Hepatocyte (in vitro differentiated cells): ENCODE measurements around the gene METTL6.

Experiments
- CTCF ChIP-seq: fragments of 200-600 bp; sonication (generic); IDR thresholded peaks from 2 replicates; pipeline ENCODE4 v1.5.1; 2016; ENCODE audit warnings: antibody characterized with exemption, mild to moderate bottlenecking; ENCODE audit not compliant: poor library complexity
- EZH2 ChIP-seq: fragments of 200-600 bp; sonication (generic); IDR thresholded peaks from 2 replicates; pipeline ENCODE4 v1.6.1; 2016; ENCODE audit warnings: antibody characterized with exemption, mild to moderate bottlenecking, borderline replicate concordance
- EZH2phosphoT487 ChIP-seq: fragments of 200-600 bp; sonication (generic); IDR thresholded peaks from one replicate; pipeline ENCODE4 v1.6.1; 2018; ENCODE audit warnings: antibody characterized with exemption, mild to moderate bottlenecking, low read depth, moderate library complexity; ENCODE audit not compliant: unreplicated experiment, severe bottlenecking

- TF ChIP-seq CTCF (no peak), EZH2phosphoT487 (no peak), EZH2 (no peak)
Measured at GRCh38 chr3:15360788-15361493, 66.4 kb downstream of the METTL6 start.
